HG02943 (cell line): ENCODE measurements around the gene DMXL2.
A peak's percentile ranks its signal among the peaks of the same experiment; 100 is the strongest.
"Not testable (repeated sequence)": the region's sequence is repeated elsewhere in the genome, so short reads cannot be mapped to it uniquely, and the experiment has no call there.

Source experiments
- ATAC-seq: cut with Tn5 transposase; IDR thresholded peaks from one replicate; pipeline ENCODE4 v1.9.1; 2021; ENCODE audit warnings: mild to moderate bottlenecking, low read depth, moderate library complexity; ENCODE audit not compliant: unreplicated experiment

Gene DMXL2

GRCh38 chr15:51623386-51623938 lies 891 bp upstream of the DMXL2 start:
- ATAC-seq, result no peak

- peak; percentile 41 for ATAC-seq
Measured at GRCh38 chr15:51621936-51622603, 501 bp downstream of the DMXL2 start.

GRCh38 chr15:51621155-51621765 lies 1.3 kb downstream of the DMXL2 start:
- ATAC-seq, result no peak

- no peak for ATAC-seq
Measured at GRCh38 chr15:51620641-51621040, 1.9 kb downstream of the DMXL2 start.

- no peak for ATAC-seq
Measured at GRCh38 chr15:51620122-51620521, 2.4 kb downstream of the DMXL2 start.

- ATAC-seq, result no peak
Measured at GRCh38 chr15:51619331-51620035, 3.1 kb downstream of the DMXL2 start.

GRCh38 chr15:51617886-51618285 lies 4.7 kb downstream of the DMXL2 start:
- ATAC-seq, result no peak

GRCh38 chr15:51613951-51614350 lies 8.6 kb downstream of the DMXL2 start:
- ATAC-seq, result no peak

GRCh38 chr15:51612669-51613068 lies 9.9 kb downstream of the DMXL2 start:
- not testable (repeated sequence) for ATAC-seq

GRCh38 chr15:51603462-51603948 lies 19.1 kb downstream of the DMXL2 start:
- ATAC-seq, result not testable (repeated sequence)

- ATAC-seq, result no peak
Measured at GRCh38 chr15:51603002-51603401, 19.6 kb downstream of the DMXL2 start.

GRCh38 chr15:51602484-51602883 lies 20.1 kb downstream of the DMXL2 start:
- no peak for ATAC-seq

- ATAC-seq, result no peak
Measured at GRCh38 chr15:51601801-51602200, 20.8 kb downstream of the DMXL2 start.

GRCh38 chr15:51600114-51600513 lies 22.5 kb downstream of the DMXL2 start:
- no peak for ATAC-seq

GRCh38 chr15:51589881-51590568 lies 32.5 kb downstream of the DMXL2 start:
- no peak for ATAC-seq

- no peak for ATAC-seq
Measured at GRCh38 chr15:51588966-51589365, 33.6 kb downstream of the DMXL2 start.

- ATAC-seq, result no peak
Measured at GRCh38 chr15:51585986-51586385, 36.6 kb downstream of the DMXL2 start.

GRCh38 chr15:51580982-51581381 lies 41.6 kb downstream of the DMXL2 start:
- no peak for ATAC-seq

- no peak for ATAC-seq
Measured at GRCh38 chr15:51580385-51580784, 42.2 kb downstream of the DMXL2 start.

GRCh38 chr15:51579012-51579411 lies 43.6 kb downstream of the DMXL2 start:
- no peak for ATAC-seq
